ENCODE measurements around the gene ZNF791.
"Not testable (repeated sequence)": the region's sequence is repeated elsewhere in the genome, so short reads cannot be mapped to it uniquely, and the experiment has no call there.

Gene ZNF791

GRCh38 chr19:12610540-12611360, at the start of gene ZNF791, which contains the start of gene ZNF490:
Gene ZNF791, plus strand, starts transcription at chr19:12610920. Its CDS starts 160 bp downstream, at chr19:12611080.
Gene ZNF490, minus strand, starts transcription at chr19:12610813. Its CDS starts 133 bp downstream, at chr19:12610680.
- DNase-seq (ENCODE audit: low read depth in 2 of 2), result peak; percentile 96 to 97

GRCh38 chr19:12564016-12564664, 46.6 kb upstream of the ZNF791 start:
- peak; percentile 92 to 95 for DNase-seq (ENCODE audit: low read depth in 2 of 2)

GRCh38 chr19:12566380-12566779, 44.3 kb upstream of the ZNF791 start:
- not testable (repeated sequence) for DNase-seq (ENCODE audit: low read depth in 2 of 2)

- no peak for DNase-seq (ENCODE audit: low read depth in 2 of 2)
Measured at GRCh38 chr19:12567951-12568350, 42.8 kb upstream of the ZNF791 start.

GRCh38 chr19:12574036-12574435, 36.7 kb upstream of the ZNF791 start:
- DNase-seq (ENCODE audit: low read depth in 2 of 2), result no peak

GRCh38 chr19:12578641-12579040, 32.1 kb upstream of the ZNF791 start:
- no peak for DNase-seq (ENCODE audit: low read depth in 2 of 2)

GRCh38 chr19:12580180-12580694, 30.5 kb upstream of the ZNF791 start:
- DNase-seq (ENCODE audit: low read depth in 2 of 2), result no peak

GRCh38 chr19:12581100-12581499, 29.6 kb upstream of the ZNF791 start:
- DNase-seq (ENCODE audit: low read depth in 2 of 2), result no peak

GRCh38 chr19:12596485-12596884, 14.2 kb upstream of the ZNF791 start:
- DNase-seq (ENCODE audit: low read depth in 2 of 2), result no peak

GRCh38 chr19:12596927-12597548, 13.7 kb upstream of the ZNF791 start:
- no peak for DNase-seq (ENCODE audit: low read depth in 2 of 2)

- no peak for DNase-seq (ENCODE audit: low read depth in 2 of 2)
Measured at GRCh38 chr19:12597594-12597993, 13.1 kb upstream of the ZNF791 start.

GRCh38 chr19:12603714-12604113, 7.0 kb upstream of the ZNF791 start:
- DNase-seq (ENCODE audit: low read depth in 2 of 2), result peak; percentile 23 to 34

- no peak for DNase-seq (ENCODE audit: low read depth in 2 of 2)
Measured at GRCh38 chr19:12606796-12607195, 3.9 kb upstream of the ZNF791 start.

- DNase-seq (ENCODE audit: low read depth in 2 of 2), result no peak
Measured at GRCh38 chr19:12607631-12608030, 3.1 kb upstream of the ZNF791 start.

- no peak for DNase-seq (ENCODE audit: low read depth in 2 of 2)
Measured at GRCh38 chr19:12611361-12611699, 610 bp downstream of the ZNF791 start.

GRCh38 chr19:12617646-12618045, 6.9 kb downstream of the ZNF791 start:
- DNase-seq (ENCODE audit: low read depth in 2 of 2), result no peak

- DNase-seq (ENCODE audit: low read depth in 2 of 2), result not testable (repeated sequence)
Measured at GRCh38 chr19:12621253-12622024, 10.7 kb downstream of the ZNF791 start.

GRCh38 chr19:12623361-12624031, 12.8 kb downstream of the ZNF791 start:
- DNase-seq (ENCODE audit: low read depth in 2 of 2), result no peak

GRCh38 chr19:12626958-12627357, 16.2 kb downstream of the ZNF791 start:
- no peak for DNase-seq (ENCODE audit: low read depth in 2 of 2)

GRCh38 chr19:12628040-12629022, 17.6 kb downstream of the ZNF791 start:
- no peak for DNase-seq (ENCODE audit: low read depth in 2 of 2)
